Right renal cortex interstitium (tissue), 3 donors: Measurements from ENCODE around the gene CSTF2T. TPM values are rescaled to one million over a fixed set of nuclear protein-coding genes. Genes with fewer than 3 reads are reported as not detected.

ENCODE experiments used
- DNase-seq, 3 donors: peaks; one replicate each; pipeline ENCODE4 v3.0.0-alpha.2; 2013; ENCODE audit warnings: low read depth in 3 of 3, low spot score in 2 of 3
- polyA plus RNA-seq, 3 donors: library from polyadenylated mRNA; unstranded; fragments of 120-200 nt; gene quantifications; one replicate each; pipeline ENCODE4 v1.2.1, GENCODE V29; 2013; ENCODE audit not compliant: insufficient read length in 3 of 3

Gene CSTF2T
- polyA plus RNA-seq, 3 donors, result 44.0 to 47.4 (median 46.9) TPM

DNA sequence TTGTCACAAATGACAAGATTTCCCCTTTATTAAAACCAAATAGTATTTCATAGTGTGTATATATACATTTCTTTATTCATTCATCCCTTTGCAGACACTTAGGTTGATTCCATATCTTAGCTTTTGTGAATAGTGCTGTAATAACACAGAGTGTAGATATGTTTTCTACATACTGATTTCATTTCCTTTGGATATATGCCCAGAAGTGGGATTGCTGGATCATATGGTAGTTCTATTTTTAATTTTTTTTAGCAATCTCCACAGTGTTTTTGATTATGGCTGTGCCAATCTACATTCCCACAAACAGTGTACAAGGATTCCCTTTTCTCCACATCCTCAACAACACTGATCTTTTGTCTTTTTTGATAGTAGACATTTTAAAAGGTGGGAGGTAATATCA lies 46.4 kb downstream of the CSTF2T start:
- DNase-seq, result no peak

DNA sequence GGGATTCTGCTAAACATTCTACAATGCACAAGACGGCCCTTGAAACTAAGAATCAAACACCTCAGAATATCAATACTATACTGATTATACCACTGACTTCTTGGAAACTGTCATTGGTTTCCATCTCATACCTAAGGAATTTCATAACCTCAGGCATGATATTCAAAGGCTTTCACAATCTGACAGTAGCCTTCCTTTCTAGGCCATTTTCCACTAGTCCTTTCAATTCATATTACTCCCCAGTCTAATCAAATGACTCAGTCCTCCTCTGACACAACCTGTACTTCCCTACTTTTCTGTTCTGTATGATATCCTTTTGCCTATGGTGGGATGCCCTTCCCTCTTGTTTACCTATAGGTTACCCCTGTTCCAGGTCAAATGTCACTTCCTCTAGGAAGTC lies 48.3 kb downstream of the CSTF2T start:
- no peak for DNase-seq

- DNase-seq, result no peak
Observed at GRCh38 chr10:51649064-51649463, 50.3 kb downstream of the CSTF2T start.
